Femur (tissue), 1 donor: Measurements from ENCODE around the gene DUSP28.
"Not testable (repeated sequence)": the region's sequence is repeated elsewhere in the genome, so short reads cannot be mapped to it uniquely, and the experiment has no call there.

Experiments used
- DNase-seq: peaks from one replicate; pipeline ENCODE4 v3.0.0-alpha.2; 2017

The DUSP28 gene

DNA sequence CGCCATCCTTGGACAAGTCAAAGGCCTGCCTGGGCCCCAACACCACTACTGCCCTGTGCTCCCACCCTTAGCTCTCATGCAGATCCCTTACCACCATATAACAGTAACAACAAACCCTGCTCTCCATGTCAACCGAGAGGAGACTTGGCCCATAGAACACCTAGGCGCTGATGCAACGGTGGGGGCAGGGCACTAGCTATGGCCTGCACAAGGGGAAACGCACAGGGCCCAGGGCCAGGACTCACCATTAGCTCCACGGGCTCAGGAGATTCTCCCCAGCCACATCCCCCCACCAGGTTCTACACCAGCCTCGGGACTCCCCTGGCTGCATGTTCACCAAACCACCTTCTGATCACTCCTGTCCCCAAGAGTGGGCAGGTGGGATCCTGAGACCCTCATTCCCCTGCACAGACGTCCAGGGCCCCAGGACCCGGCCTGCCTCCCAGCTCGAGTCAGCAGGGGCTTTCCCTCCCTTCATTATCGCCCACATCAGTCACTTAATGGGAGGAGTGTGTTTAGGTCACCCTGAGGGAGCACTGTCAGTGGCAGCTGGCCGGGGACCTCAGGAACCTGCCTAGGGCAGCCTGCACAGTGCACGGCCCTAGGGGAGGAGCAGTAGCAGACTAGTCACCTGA, 31.6 kb upstream of the DUSP28 start:
- DNase-seq, result no peak

DNA sequence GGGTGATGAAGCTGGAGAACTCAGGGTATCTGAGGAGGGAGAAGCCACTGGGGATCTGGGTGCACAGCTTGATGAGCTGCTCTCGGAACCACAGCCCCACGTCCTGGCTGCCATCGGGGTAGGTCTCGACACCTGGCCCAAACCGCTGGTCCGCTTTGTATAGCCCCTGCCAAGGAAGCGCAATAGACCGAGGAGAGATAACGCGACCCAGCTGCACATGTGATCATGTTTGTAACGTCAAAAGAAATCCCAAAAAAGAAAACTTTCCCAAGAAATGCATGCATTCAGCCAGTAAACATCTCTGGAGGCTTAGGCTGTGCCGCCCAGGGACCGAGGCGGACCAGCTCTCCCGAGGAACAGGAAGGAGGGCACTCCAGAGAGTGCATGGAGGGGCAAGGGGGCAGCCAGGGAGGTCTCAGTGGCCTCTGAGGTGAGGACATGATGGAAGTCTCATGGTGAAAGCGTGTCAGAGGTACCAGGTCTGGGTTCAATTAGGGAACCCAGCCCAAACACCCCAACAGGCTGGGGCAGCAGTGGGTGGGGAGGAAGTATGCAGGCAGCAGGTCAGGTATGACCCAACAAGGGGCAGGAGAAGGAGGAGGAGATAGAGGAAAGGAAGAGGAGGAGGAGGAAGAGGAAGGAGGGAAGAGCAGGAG, 30.7 kb upstream of the DUSP28 start:
- no peak for DNase-seq

DNA sequence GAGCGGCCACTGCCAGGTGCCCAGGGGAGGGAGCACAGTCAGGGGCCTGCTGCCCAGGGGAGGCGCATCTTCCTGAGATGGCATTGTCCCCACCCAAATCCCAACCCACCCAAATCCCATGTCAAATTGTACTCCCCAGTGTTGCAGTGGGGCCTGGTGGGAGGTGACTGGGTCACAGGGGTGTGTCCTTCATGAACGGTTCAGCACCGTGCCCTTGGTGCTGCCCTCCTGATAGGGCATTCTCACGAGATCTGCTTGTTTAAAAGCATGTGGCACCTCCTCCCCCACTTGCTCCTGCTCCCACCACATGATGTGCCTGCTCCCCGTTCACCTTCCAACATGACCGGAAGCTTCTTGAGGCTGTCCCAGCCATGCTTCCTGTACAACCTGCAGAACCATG, 30.0 kb upstream of the DUSP28 start:
- no peak for DNase-seq

DNA sequence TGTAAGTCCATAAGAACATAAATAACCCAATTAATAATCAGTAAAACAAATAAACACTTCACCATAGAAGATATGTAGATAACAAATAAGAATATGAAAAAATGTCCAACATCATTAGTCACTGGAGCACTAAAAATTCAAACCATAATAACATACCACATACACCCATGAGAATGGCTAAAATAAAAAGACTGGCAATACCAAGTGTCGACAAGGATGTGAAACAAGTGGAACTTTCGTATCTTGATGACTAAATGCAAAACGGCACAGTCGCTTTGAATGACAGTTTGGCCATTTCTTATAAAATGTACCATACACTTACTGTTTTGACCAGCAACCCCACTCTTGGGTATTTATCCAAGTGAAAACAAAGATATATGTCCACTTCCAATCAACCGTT, 29.1 kb upstream of the DUSP28 start:
- no peak for DNase-seq

DNA sequence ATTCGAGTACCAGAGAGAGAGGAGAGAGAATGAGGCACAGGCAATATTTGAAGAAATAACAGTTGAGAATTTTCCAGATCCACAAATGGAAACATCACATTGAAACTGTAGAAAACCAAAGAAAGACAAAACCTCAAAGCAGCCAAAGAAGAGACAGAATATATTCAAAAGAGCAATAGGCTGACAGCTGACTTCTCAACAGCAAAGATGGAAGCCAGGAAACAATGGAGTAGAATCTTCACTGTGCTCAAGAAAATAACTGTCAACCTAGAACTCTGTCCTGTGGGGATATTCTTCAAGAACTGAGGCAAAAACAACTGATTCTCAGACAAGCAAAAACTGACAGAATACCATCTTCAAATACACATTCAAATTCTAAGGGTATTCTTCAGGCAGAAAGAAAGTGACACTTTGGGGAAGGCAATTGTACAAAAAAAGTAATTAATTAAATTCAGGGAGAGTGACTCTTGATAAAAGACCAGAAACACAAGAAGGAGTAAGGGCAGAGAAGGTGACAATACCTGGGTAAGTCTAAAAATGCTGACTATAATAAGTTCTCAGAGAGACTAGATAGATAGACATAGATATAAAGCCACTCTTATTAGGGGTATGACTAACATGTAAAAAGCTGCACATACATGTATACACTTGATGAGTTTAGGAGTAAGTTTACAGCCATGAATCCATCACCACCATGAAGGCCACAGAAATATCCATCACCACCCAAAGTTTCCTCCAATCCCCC, 28.0 kb upstream of the DUSP28 start:
- no peak for DNase-seq

DNA sequence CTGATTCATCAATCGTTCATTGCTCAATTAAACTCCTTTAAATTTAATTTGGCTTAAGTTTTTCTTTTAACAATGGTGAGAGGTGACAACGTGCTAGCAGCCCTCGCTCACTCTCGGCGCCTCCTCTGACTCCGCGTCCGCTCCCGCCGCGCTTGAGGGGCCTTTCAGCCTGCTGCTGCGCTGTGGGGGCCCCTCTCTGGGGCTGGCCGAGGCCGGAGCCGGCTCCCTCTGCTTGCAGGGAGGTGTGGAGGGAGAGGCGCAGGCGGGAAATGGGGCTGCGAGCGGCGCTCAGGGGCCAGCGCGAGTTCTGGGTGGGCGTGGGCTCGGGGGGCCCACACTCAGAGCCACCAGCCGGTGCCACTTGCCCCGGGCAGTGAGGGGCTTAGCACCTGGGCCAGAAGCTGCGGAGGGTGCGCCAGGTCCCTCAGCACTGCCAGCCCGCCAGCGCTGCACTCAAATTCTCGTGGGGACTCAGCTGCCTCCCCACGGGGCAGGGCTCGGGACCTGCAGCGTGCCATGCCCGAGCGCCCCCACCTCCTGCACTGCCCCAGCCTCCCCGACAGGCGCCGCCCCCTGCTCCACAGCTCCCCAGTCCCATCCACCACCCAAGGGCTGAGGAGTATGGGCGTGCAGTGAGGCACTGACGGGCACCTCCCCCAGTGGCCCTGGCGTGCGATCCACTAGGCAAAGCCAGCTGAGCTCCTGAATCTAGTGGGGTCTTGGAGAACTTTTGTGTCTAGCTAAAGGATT, 22.0 kb upstream of the DUSP28 start:
- DNase-seq, result no peak

DNA sequence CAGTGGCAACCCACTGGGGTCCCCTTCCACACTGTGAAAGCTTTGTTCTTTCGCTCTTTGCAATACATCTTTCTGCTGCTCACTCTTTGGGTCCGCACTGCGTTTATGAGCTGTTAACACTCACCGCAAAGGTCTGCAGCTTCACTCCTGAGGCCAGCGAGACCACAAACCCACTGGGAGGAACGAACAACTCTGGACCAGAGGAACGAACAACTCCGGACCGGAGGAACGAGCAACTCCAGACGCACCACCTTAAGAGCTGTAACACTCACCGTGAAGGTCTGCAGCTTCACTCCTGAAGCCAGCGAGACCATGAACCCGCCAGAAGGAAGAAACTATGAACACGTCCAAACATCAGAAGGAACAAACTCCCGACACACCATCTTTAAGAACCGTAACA, 21.1 kb upstream of the DUSP28 start:
- not testable (repeated sequence) for DNase-seq

DNA sequence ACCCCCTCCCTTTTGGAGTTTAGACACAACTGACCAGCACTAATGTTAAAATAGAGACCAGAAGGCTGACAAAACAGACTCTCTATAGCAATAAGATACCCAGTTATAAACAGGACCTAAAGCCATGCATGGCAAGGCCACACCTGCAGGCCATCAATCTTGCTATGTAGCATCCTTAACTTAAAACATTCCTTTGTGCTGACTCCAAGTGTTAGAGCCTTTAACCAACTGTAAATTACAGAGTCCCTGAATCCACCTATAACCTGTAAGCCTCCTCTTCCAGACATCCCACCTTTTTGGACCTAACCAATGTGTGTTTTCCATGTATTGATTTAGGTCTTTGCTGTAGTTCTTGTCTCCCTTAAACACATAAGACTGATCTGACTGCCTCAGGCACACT, 20.3 kb upstream of the DUSP28 start:
- DNase-seq, result no peak

DNA sequence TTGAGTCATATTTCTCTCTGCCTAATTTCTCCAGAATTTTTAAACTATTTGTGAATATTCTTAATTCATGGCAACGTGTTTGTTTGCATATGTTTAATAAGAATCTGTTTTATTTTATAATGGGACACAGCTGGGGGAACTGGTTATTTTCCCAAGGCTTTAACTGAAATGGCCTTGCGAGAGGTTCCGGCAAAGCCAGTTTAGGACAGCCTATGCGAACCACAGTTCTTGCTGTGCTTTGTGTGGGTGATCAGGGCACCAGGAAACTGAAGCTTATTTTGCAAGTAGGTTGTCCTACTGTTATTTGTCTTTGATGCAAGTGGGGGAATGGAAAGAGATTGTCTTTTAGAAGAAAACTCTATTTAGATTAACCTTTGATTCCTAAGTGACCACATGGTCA, 8.9 kb upstream of the DUSP28 start:
- DNase-seq, result no peak

DNA sequence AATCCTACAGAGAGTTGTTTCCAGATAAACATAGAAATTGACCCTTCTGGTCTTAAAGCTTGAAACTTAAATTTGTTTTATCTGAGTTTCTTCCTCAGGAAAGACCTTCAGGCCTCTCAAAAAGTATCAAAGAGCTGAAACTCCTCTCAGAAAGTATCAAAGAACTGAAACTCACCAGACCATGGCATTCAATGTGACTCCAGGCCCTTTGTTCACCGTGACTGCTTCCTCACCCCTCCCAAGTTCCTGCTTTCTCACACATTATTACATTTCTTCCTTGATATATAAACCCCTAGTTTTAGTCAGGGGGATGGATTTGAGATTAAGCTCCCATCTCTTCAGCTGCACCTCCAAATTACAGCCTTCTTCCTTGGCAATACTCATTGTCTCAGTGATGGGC, 8.3 kb upstream of the DUSP28 start:
- no peak for DNase-seq

DNA sequence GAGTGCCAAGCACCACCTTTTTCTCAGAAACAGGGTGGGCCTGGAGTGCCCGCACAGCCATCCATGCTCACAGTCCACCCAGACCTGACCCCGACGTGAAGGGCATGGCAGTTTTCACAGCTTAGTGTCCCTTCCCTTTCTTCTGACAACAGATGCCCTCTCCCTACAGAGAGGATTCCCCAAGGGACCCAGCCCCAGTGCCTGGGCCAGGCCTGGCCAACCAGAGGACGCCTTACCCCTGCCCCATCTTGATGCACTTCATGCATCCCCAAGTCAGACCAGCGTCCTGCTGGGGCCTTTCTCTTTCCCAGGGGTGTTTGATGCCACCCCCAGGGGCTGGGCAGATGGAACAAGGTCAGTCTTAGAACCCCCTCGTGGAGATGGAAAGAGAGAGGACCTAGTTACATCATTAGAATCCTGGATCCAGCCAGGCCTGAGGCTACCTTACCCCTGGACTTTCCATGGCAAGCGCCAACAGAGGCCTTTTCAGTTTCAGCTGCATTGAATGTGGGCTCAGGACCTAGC, 6.1 kb upstream of the DUSP28 start:
- no peak for DNase-seq

DNA sequence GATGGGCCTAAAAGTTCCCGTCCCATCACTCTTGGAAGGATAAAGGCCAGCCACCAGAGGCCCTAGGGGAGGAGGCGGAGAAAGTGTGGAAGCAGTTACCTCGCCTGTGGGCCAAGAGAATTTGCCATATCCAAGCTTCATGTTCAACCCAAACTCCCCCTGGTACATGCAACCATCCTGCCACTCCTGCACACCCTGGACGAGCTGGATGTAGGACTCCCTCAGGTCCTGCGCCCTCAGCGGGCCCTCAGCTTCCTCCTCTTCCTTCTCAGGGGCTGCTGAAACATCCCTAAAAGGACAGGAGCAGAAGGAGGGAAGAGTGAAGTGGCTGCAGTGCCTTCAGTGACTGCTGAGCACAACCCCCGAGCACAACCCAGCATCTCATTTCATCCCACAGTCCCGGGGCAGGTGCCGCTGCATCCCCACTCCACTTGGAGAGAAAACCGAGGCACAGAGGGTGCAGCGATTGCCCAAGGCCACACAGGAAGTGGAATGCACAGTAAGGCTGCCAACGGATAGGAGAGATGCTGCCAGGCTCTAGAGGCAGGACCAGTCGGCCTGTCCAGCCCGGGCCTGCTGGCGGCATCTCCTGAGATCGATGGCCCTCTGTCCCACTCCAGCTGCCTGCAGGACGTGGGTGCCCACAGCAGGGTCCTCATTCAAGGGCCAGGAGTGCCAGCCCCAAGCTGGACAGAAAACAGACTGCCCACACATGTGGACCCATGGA, 5.2 kb upstream of the DUSP28 start:
- no peak for DNase-seq

DNA sequence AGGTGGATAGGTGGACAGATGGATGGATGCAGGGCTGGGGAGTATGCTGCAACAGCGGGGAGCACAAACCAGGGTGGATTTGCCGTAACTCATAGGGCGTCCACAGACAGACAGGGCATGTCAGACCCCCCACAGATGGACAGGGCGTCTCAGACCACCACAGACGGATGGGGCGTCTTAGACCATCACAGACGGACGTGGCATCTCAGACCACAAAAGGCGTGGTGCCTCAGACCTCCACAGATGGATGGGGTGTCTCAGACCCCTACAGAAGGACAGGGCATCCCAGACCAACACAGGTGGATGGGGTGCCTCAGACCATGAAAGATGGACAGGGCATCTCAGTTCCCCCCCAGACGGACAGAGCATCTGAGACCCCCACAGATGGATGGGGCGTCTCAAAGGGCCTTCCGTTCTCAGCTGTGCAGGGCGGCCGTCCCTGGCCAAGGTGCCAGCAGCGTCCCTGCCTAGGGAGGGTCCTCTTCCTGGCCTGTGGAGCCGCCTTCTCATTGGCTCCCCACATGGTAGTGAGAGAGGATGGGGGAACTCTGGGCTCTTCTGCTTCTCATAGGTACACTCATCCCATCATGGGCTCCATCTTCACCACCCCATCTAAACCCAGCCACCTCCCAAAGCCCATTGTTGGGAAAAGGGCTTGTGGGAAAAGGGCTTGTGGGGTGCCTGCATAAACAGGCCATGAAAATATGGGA, 4.5 kb upstream of the DUSP28 start:
- no peak for DNase-seq

DNA sequence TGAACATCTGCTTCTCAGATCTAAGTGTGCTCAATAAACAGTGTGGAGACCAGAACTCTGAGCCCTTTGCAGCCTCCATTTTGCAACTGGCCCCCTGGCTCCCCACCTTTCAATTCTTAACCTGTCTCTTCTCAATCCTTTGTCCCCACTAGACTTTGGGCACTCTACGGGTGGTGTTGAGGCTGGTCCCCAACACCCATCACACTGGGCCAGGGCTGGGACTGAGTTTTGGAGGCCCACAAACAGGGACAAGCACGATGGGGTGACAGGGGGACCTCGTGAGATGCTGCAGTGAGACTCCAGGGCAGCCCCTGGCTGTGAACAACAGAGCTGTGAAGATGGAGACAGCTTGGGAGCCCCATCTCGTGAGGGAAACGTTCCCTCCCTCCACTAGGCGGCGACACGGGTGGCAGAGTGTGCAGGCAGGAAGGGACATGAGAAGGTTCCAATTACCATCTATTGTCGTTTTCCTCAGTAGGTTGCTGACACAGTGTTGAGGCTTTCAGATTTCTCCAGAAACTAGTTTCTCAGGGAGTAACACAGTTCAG, 3.5 kb upstream of the DUSP28 start:
- peak; percentile 50 for DNase-seq

DNA sequence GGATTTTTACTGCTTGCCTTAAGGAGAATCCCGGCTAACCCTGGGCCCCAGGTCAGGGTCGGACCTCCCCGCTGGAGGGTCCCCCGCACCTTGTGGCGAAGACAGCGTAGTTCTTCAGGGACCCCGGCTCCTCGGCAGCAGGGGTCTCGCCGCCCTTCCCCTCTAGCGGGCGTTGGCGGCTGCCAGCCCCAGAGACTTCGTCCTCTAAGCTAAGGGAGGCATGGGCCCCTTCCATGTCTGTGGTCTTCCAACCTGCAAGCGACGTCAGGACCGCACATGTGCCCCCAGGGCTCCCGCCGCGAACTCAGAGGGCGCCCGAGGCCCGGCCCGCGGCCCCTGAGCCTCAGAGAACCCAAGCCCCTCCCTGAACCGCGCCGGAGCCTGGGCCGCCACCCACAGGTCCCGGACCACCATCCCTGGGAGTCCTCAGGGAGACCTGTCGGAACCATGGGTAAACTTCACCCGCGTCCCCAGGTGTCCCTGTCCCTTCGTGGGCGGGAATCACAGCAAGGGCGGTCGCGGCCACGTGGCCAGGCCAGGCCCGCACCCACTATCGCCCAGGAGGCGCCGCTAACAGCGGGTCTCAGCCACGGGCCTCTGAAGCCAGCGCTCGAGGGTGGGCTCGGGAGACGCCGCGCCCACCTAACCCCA, 2.9 kb upstream of the DUSP28 start:
- DNase-seq, result no peak

DNA sequence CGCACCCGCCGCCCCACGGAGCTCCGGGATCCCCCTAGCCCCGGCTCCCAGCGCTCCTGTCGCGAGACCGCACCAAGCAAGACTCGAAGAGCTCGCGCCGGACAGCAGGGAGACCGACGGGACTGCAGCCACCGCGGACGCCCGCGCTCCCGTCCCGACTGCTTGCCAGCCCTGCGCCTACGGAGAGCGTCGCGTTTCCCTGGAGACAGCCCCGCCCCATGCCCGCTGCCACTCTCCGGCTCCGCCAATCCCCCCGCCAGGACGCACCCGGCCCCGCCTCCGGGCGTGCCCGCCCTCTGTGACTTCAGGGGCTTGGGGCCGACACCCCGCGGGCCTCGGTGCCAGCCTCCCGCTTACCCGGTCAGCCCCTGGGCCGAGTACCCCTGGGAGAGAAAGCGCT, 2.3 kb upstream of the DUSP28 start, which contains the start of gene ANKMY1:
ANKMY1 (minus strand) TSS at position 181 of the 400 bp plus-strand sequence. CDS start 653 bp downstream, outside the sequence.
- DNase-seq, result peak; percentile 82

DNA sequence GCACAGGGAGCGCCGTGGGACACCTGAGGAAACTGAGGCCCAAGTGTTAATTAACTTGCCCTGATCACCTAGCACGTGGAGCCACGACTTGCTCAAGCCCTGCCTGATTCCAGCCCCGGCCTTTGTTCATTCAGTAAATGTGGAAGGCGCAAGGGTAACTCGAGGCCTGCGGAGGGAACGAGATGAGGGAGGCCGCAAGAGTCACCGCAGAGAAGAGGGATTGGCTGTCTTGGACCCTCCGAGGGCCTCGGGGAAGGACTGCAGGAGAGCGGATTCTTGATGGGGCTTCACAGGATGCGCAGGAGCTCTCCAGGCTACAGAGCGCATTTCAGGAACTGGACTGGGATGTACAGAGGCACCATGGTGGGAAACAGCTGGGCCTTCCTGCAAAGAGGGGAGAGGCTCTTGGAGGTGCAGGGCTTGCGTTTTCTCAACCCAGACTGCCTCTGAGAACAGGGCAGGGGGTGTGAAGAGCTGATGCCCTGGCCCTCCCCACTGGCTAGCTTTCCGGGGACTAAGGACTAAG, 1.9 kb upstream of the DUSP28 start:
- DNase-seq, result peak; percentile 25

DNA sequence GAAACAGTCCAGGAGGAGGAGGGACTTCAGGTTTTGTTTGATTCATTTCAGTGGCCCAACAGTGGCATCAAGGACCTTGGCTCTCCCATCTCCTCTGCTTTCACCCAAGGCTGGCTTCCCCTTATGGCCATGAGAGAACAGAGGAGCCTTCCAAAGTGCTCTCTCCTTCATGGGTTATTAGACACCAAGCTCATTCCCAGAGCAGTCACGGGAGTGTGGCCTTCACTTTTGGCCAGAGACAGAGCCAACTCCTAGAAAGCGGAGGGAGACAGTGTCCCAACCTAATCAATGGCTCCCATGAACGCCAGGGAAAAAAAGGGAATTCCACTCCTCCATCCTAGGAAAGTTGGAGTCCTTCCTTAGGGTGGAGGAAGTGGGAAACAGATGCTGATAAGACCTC, 871 bp upstream of the DUSP28 start:
- no peak for DNase-seq

DNA sequence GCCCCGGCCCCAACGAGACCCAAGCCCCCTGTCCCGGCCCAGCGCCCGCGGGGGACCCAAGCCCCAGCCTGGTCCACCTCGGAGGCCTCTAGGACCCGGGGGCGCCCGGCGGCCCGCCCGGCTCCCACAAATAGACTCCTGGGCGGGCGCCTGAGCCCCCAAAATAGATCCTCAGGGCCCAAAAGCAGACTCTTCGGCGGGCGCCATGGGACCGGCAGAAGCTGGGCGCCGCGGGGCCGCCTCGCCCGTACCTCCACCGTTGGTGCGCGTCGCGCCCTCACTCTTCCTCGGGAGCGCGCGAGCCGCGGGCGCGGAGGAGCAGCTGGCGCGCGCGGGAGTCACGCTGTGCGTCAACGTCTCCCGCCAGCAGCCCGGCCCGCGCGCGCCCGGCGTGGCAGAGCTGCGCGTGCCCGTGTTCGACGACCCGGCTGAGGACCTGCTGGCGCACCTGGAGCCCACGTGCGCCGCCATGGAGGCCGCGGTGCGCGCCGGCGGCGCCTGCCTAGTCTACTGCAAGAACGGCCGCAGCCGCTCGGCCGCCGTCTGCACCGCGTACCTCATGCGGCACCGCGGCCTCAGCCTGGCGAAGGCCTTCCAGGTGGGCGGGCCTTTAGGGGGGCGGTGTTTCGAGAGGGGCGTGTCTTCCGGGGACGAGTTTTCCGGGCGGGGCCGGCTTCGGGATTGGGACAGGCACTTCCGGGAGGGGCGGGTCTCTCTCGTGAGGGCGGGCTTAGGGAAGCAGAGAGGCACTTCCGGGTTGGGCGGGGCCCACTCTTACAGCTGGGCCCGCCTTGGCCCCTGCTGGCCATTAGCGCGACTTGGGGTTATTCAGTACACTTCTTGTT, 545 bp downstream of the DUSP28 start:
- DNase-seq, result peak; percentile 100
